Tibial artery (tissue), 4 donors: ENCODE results near the gene DPP4.

ENCODE experiments used
- DNase-seq, 2 donors: peaks; one replicate each; pipeline ENCODE4 v3.0.0-alpha.2; 2019
- H3K27ac ChIP-seq, 2 donors: fragments of 200-600 bp; sonication (generic) in 1 of 2; 1 replicate in 1 of 2; 2 replicates in 1 of 2; pipeline ENCODE4 v1.5.1; 2018 to 2019; ENCODE audit warnings: mild to moderate bottlenecking in 1 of 2
- H3K27me3 ChIP-seq, 2 donors: fragments of 200-600 bp; sonication (generic) in 1 of 2; one replicate each; pipeline versions ENCODE4 v1.5.1 to v1.6.0; 2016 to 2019
- H3K36me3 ChIP-seq, 3 donors: fragments of 200-600 bp; sonication (generic) in 2 of 3; one replicate each; pipeline ENCODE4 v1.5.1; 2016 to 2019; ENCODE audit warnings: mild to moderate bottlenecking in 2 of 3
- H3K4me1 ChIP-seq, 4 donors: fragments of 200-600 bp; sonication (generic) in 2 of 4; 1 replicate in 3 of 4; 2 replicates in 1 of 4; pipeline ENCODE4 v1.5.1; 2016 to 2019
- H3K4me3 ChIP-seq, 2 donors: fragments of 200-600 bp; sonication (generic) in 1 of 2; 1 replicate in 1 of 2; 2 replicates in 1 of 2; pipeline ENCODE4 v1.5.1; 2018 to 2019; ENCODE audit warnings: mild to moderate bottlenecking in 2 of 2
- H3K9me3 ChIP-seq, 3 donors: fragments of 200-600 bp; sonication (generic) in 1 of 3; one replicate each; pipeline ENCODE4 v1.5.1; 2016 to 2019
- intact Hi-C: fragments of 100-400 bp; cut with DNase I; formaldehyde crosslinking; loops from one replicate; pipeline ENCODE4 v1.15.0; 2023; ENCODE audit warnings: low total_unique reads
- TF ChIP-seq, protein P1 (sequence below), 2 experiments: fragments of 200-600 bp in 1 of 2; fragments of 450-650 bp in 1 of 2; IDR thresholded peaks; one replicate each; pipeline ENCODE4 v1.5.1; 2017 to 2019; ENCODE audit warnings: antibody characterized with exemption in 2 of 2, mild to moderate bottlenecking in 1 of 2, moderate library complexity in 1 of 2

DPP4 gene

DNA sequence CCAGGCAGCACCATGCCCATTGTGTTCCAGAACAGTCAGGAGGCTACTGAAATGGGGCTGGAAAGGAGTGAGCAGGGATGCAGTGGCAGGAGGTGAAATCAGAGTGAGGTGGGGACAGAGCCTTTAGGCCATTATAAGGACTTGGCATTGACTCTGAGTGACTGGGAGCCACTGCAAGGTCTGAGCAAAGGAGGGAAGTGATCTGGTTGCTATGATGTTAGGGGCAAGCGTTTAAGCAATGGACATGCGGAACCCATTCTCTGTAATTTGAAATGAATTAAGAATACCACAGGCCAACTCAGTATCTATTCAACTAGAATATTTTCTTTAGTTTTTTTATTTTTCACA lies 98.2 kb downstream of the DPP4 start:
- no peak for DNase-seq
- H3K9me3 ChIP-seq: no peaks in the 10 kb centered on the region
- no peaks in the 10 kb centered on the region for H3K36me3 ChIP-seq
- H3K4me3 ChIP-seq: no peak overlapping the region
- no peaks in the 10 kb centered on the region for H3K4me1 ChIP-seq
- peaks cover 0 to 2% of the 10 kb centered on the region in 2 donors for H3K27me3 ChIP-seq
- no peak overlapping the region for H3K27ac ChIP-seq
- TF ChIP-seq, protein P1, sequence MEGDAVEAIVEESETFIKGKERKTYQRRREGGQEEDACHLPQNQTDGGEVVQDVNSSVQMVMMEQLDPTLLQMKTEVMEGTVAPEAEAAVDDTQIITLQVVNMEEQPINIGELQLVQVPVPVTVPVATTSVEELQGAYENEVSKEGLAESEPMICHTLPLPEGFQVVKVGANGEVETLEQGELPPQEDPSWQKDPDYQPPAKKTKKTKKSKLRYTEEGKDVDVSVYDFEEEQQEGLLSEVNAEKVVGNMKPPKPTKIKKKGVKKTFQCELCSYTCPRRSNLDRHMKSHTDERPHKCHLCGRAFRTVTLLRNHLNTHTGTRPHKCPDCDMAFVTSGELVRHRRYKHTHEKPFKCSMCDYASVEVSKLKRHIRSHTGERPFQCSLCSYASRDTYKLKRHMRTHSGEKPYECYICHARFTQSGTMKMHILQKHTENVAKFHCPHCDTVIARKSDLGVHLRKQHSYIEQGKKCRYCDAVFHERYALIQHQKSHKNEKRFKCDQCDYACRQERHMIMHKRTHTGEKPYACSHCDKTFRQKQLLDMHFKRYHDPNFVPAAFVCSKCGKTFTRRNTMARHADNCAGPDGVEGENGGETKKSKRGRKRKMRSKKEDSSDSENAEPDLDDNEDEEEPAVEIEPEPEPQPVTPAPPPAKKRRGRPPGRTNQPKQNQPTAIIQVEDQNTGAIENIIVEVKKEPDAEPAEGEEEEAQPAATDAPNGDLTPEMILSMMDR (IDR thresholded peaks at IDR 0.05): no peak
- intact Hi-C loops: no loop called here

- no peaks in the 10 kb centered on the region for H3K4me1 ChIP-seq
- H3K27ac ChIP-seq: no peak overlapping the region
- TF ChIP-seq, protein P1 (IDR thresholded peaks at IDR 0.05): no peak
- no peaks in the 10 kb centered on the region for H3K36me3 ChIP-seq
- intact Hi-C loops: no loop called here
- H3K4me3 ChIP-seq: no peak overlapping the region
- DNase-seq: no peak
- peaks cover 0 to 2% of the 10 kb centered on the region in 2 donors for H3K27me3 ChIP-seq
- no peaks in the 10 kb centered on the region for H3K9me3 ChIP-seq
Measured at GRCh38 chr2:161975062-161975812, 98.8 kb downstream of the DPP4 start.

DNA sequence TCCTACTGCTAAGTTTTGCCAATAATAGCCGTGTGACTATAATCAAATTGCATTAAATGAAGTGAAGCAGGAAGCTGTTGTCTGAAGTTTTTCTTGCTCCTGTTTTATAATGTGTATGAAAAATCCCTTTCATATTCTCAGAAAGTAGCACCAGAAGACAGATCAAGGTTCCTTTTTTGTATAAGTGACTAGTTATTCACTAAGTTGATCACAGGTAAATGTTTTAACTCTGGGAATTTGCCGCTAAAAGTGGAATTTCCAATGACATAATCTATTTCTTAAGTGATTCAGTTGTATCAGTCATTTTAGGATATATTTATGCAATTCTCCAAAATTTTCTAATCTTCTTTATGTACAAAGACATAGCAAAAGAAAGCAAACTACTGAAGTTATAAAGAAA lies 99.6 kb downstream of the DPP4 start:
- TF ChIP-seq, protein P1 (IDR thresholded peaks at IDR 0.05): no peak
- no peaks in the 10 kb centered on the region for H3K36me3 ChIP-seq
- no peaks in the 10 kb centered on the region for H3K4me1 ChIP-seq
- H3K27me3 ChIP-seq: peaks cover 0 to 2% of the 10 kb centered on the region in 2 donors
- intact Hi-C loops: no loop called here
- DNase-seq: no peak
- no peaks in the 10 kb centered on the region for H3K9me3 ChIP-seq
- H3K4me3 ChIP-seq: no peak overlapping the region
- H3K27ac ChIP-seq: no peak overlapping the region

GRCh38 chr2:161972866-161973265 lies 101.1 kb downstream of the DPP4 start:
- Histone ChIP-seq H3K4me1 (no peaks in the 10 kb centered on the region), H3K9me3 (no peaks in the 10 kb centered on the region), H3K27ac (no peak overlapping the region), H3K27me3 (peaks cover 0 to 2% of the 10 kb centered on the region in 2 donors), H3K36me3 (no peaks in the 10 kb centered on the region), H3K4me3 (no peak overlapping the region)
- no peak for DNase-seq
- TF ChIP-seq, protein P1 (IDR thresholded peaks at IDR 0.05): no peak
- intact Hi-C loops: no loop called here

DNA sequence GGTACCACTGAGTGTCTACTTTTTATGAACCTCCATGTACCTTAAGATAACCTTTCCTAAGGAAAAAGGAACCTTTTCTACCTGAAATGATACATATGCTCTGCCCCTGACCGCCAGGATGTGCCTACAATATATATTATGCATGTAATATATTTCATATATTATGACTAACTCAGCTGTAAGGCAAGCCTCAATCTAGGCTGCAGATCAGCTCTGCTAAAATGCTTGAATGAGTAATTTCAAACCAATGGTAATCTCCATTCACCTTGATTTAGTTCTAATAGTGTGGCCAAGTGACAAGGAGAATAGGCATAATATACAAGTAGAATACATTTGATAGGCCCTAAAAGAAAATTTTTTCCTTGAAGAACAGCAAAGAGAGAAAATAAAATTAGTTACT lies 101.8 kb downstream of the DPP4 start:
- H3K4me1 ChIP-seq: no peaks in the 10 kb centered on the region
- H3K4me3 ChIP-seq: no peak overlapping the region
- no peak overlapping the region for H3K27ac ChIP-seq
- intact Hi-C loops: no loop called here
- DNase-seq: no peak
- TF ChIP-seq, protein P1 (IDR thresholded peaks at IDR 0.05): no peak
- no peaks in the 10 kb centered on the region for H3K36me3 ChIP-seq
- H3K9me3 ChIP-seq: no peaks in the 10 kb centered on the region
- H3K27me3 ChIP-seq: peaks cover 0 to 2% of the 10 kb centered on the region in 2 donors
